ENCODE data around the gene RNF41. TPM values are rescaled to one million over a fixed set of nuclear protein-coding genes. Genes with fewer than 3 reads are reported as not detected.

Gene RNF41
- total RNA-seq, 1 donor from 2014 or later = 49.6 TPM

GRCh38 chr12:56224102-56224701 lies 2.5 kb upstream of the RNF41 start, which contains the start of gene NABP2:
Gene NABP2, plus strand, starts transcription at chr12:56224342. Its CDS starts 515 bp downstream, at chr12:56224857.
- Mint-ChIP-seq H3K27ac (peak within 1 kb of the TSS; percentile 95), H3K9me3 (no peaks in the 10 kb centered on the region), H3K27me3 (ENCODE audit: low read depth) (no peaks in the 10 kb centered on the region), H3K4me1 (peaks cover 33% of the 10 kb centered on the region), H3K4me3 (peak within 1 kb of the TSS; percentile 77), H3K36me3 (peaks cover 4% of the 10 kb centered on the region)
- DNase-seq (ENCODE audit: low spot score in 2 of 2, unreplicated experiment in 2 of 2) = peak; percentile 96 to 97
- peak; percentile 72 for TF ChIP-seq CTCF (IDR thresholded peaks at IDR 0.05; ENCODE audit: unreplicated experiment)

- Mint-ChIP-seq H3K27ac (peak overlapping the region; percentile 95), H3K27me3 (ENCODE audit: low read depth) (no peaks in the 10 kb centered on the region), H3K9me3 (no peaks in the 10 kb centered on the region), H3K4me1 (peaks cover 33% of the 10 kb centered on the region), H3K36me3 (peaks cover 4% of the 10 kb centered on the region), H3K4me3 (peak overlapping the region; percentile 77)
- TF ChIP-seq CTCF (IDR thresholded peaks at IDR 0.05; ENCODE audit: unreplicated experiment) = no peak
- DNase-seq (ENCODE audit: low spot score in 2 of 2, unreplicated experiment in 2 of 2) = no peak
Observed at GRCh38 chr12:56223571-56224101, 1.9 kb upstream of the RNF41 start.

- no peak for TF ChIP-seq CTCF (IDR thresholded peaks at IDR 0.05; ENCODE audit: unreplicated experiment)
- Mint-ChIP-seq H3K4me3 (peak overlapping the region; percentile 93), H3K27ac (peak overlapping the region; percentile 99), H3K36me3 (peaks cover 4% of the 10 kb centered on the region), H3K4me1 (peaks cover 33% of the 10 kb centered on the region), H3K9me3 (no peaks in the 10 kb centered on the region), H3K27me3 (ENCODE audit: low read depth) (no peaks in the 10 kb centered on the region)
- DNase-seq (ENCODE audit: low spot score in 2 of 2, unreplicated experiment in 2 of 2) = no peak
Observed at GRCh38 chr12:56222531-56222895, 791 bp upstream of the RNF41 start.

GRCh38 chr12:56221232-56221756 lies 428 bp downstream of the RNF41 start:
- Mint-ChIP-seq H3K4me1 (peaks cover 33% of the 10 kb centered on the region), H3K27me3 (ENCODE audit: low read depth) (no peaks in the 10 kb centered on the region), H3K9me3 (no peaks in the 10 kb centered on the region), H3K27ac (peak overlapping the region; percentile 99), H3K36me3 (peaks cover 7% of the 10 kb centered on the region), H3K4me3 (peak overlapping the region; percentile 93)
- DNase-seq (ENCODE audit: low spot score in 2 of 2, unreplicated experiment in 2 of 2) = peak in 1 of 2 experiments; percentile 75
- TF ChIP-seq CTCF (IDR thresholded peaks at IDR 0.05; ENCODE audit: unreplicated experiment) = no peak

- DNase-seq (ENCODE audit: low spot score in 2 of 2, unreplicated experiment in 2 of 2) = no peak
- Mint-ChIP-seq H3K27ac (peak overlapping the region; percentile 99), H3K36me3 (peaks cover 6% of the 10 kb centered on the region), H3K27me3 (ENCODE audit: low read depth) (no peaks in the 10 kb centered on the region), H3K4me1 (peaks cover 33% of the 10 kb centered on the region), H3K4me3 (peak overlapping the region; percentile 93), H3K9me3 (no peaks in the 10 kb centered on the region)
- TF ChIP-seq CTCF (IDR thresholded peaks at IDR 0.05; ENCODE audit: unreplicated experiment) = no peak
Observed at GRCh38 chr12:56220611-56221231, 1.0 kb downstream of the RNF41 start.

Measured in mesothelial cell of epicardium (in vitro differentiated cells).